ENCODE measurements around the gene GLRA1. TPM values are rescaled to one million over a fixed set of nuclear protein-coding genes. Genes with fewer than 3 reads are reported as not detected.

GLRA1 gene
- total RNA-seq, 1 experiment from 2014 or later, result not detected

DNA sequence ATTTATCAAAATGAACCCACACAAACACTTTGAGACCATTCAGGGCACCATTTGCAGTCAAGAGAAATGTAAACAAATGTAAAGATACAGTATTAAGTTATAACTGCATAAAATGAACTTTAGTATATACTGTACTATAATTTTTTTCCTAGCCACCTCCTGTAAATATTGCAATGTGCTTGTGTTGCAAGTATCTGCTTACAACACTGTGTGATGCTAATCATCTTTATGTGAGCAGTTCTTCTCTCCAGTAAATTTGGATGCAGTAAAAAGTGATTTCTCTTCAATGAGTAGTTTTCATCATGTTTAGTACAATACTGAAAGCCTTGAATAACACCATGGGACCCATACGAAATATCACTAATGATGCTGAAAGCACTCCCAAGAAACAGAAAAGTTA lies 143.4 kb downstream of the GLRA1 start:
- Histone ChIP-seq H3K4me1 (peaks cover 52% of the 10 kb centered on the region), H3K27me3 (replicated peaks; ENCODE audit: control insufficient read depth, insufficient read depth, low read length) (no peaks in the 10 kb centered on the region), H3K4me3 (ENCODE audit: low read depth, low read length) (no peak overlapping the region), H3K9me3 (no peaks in the 10 kb centered on the region), H3K36me3 (ENCODE audit: control insufficient read depth, insufficient read depth, low read length) (no peaks in the 10 kb centered on the region)
- CTCF ChIA-PET, result no interaction called here
- POLR2A ChIA-PET, result interaction anchor here (0.5 kb wide), 1 partner anchor 152 kb away, joined by 6 read pairs; no protein-coding TSS in a partner anchor
- peaks cover 40% of the 10 kb centered on the region for H3K36me3 Mint-ChIP-seq (ENCODE audit: insufficient read depth, unreplicated experiment)
- H3K9me3 Mint-ChIP-seq (ENCODE audit: unreplicated experiment), result no peaks in the 10 kb centered on the region
- no peak overlapping the region for H3K4me3 Mint-ChIP-seq (ENCODE audit: unreplicated experiment)
- TF ChIP-seq CTCF (IDR thresholded peaks at IDR 0.05; ENCODE audit: insufficient read depth in 1 of 2, low read depth in 1 of 2, low read length in 1 of 2, severe bottlenecking in 1 of 2, unreplicated experiment in 1 of 2), result no peak
- no peak for DNase-seq
- BruUV-seq (replicated peaks), result no TSS peak
- no peaks in the 10 kb centered on the region for H3K27me3 Mint-ChIP-seq (ENCODE audit: insufficient read depth, unreplicated experiment)
- peaks cover 40% of the 10 kb centered on the region for H3K4me1 Mint-ChIP-seq (ENCODE audit: low read depth, unreplicated experiment)
- H3K27ac Mint-ChIP-seq (ENCODE audit: unreplicated experiment), result no peak overlapping the region
- intact Hi-C loops (cut with micrococcal nuclease; ENCODE audit: unreplicated experiment), result no loop called here

- no peaks in the 10 kb centered on the region for H3K36me3 ChIP-seq (ENCODE audit: control insufficient read depth, insufficient read depth, low read length)
- ChIA-PET CTCF (no interaction called here), POLR2A (no interaction called here)
- peaks cover 43% of the 10 kb centered on the region for H3K4me1 Mint-ChIP-seq (ENCODE audit: low read depth, unreplicated experiment)
- peaks cover 52% of the 10 kb centered on the region for H3K4me1 ChIP-seq
- H3K27me3 ChIP-seq (replicated peaks; ENCODE audit: control insufficient read depth, insufficient read depth, low read length), result no peaks in the 10 kb centered on the region
- H3K27me3 Mint-ChIP-seq (ENCODE audit: insufficient read depth, unreplicated experiment), result no peaks in the 10 kb centered on the region
- intact Hi-C loops (cut with micrococcal nuclease; ENCODE audit: unreplicated experiment), result no loop called here
- no peaks in the 10 kb centered on the region for H3K9me3 ChIP-seq
- no peak overlapping the region for H3K4me3 ChIP-seq (ENCODE audit: low read depth, low read length)
- DNase-seq, result no peak
- TF ChIP-seq CTCF (IDR thresholded peaks at IDR 0.05; ENCODE audit: insufficient read depth in 1 of 2, low read depth in 1 of 2, low read length in 1 of 2, severe bottlenecking in 1 of 2, unreplicated experiment in 1 of 2), result no peak
- no peaks in the 10 kb centered on the region for H3K9me3 Mint-ChIP-seq (ENCODE audit: unreplicated experiment)
- peaks cover 47% of the 10 kb centered on the region for H3K36me3 Mint-ChIP-seq (ENCODE audit: insufficient read depth, unreplicated experiment)
- no peak overlapping the region for H3K27ac Mint-ChIP-seq (ENCODE audit: unreplicated experiment)
- no peak overlapping the region for H3K4me3 Mint-ChIP-seq (ENCODE audit: unreplicated experiment)
- no TSS peak for BruUV-seq (replicated peaks)
These were observed 144.3 kb downstream of the GLRA1 start for GRCh38 chr5:151780348-151780747.

DNA sequence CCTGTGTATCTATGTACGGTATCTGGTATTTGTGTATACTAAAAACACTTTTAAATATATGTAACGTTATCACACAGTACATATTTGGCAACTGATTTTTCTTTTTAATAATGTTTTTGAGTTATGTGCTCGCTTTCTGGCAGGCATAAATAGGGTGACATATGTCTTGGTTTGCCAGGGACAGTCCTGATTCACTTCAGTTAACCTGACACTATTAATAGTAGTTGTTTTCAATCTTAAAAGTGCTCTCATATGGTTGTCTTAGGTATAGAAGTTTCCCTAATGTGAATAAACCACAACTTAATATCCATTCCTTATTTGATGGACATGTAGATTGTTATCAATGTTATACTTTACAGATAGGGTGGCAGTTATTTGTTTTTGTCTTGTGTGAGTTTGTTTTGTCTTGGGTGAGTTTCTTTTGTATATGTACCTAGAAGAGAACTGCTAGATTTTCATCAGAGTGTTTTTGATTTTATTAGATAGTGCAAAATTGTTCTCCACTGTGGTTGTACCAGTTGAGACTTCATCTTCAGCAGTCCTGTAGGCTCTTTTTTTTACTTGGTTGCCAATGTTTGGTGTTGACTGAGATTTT lies 145.0 kb downstream of the GLRA1 start:
- Histone ChIP-seq H3K36me3 (ENCODE audit: control insufficient read depth, insufficient read depth, low read length) (no peaks in the 10 kb centered on the region), H3K9me3 (no peaks in the 10 kb centered on the region), H3K4me3 (ENCODE audit: low read depth, low read length) (no peak overlapping the region), H3K27me3 (replicated peaks; ENCODE audit: control insufficient read depth, insufficient read depth, low read length) (no peaks in the 10 kb centered on the region), H3K4me1 (peaks cover 52% of the 10 kb centered on the region)
- no peak for TF ChIP-seq CTCF (IDR thresholded peaks at IDR 0.05; ENCODE audit: insufficient read depth in 1 of 2, low read depth in 1 of 2, low read length in 1 of 2, severe bottlenecking in 1 of 2, unreplicated experiment in 1 of 2)
- Mint-ChIP-seq H3K4me3 (ENCODE audit: unreplicated experiment) (no peak overlapping the region), H3K4me1 (ENCODE audit: low read depth, unreplicated experiment) (peaks cover 44% of the 10 kb centered on the region), H3K27me3 (ENCODE audit: insufficient read depth, unreplicated experiment) (no peaks in the 10 kb centered on the region), H3K9me3 (ENCODE audit: unreplicated experiment) (no peaks in the 10 kb centered on the region), H3K27ac (ENCODE audit: unreplicated experiment) (no peak overlapping the region), H3K36me3 (ENCODE audit: insufficient read depth, unreplicated experiment) (peaks cover 55% of the 10 kb centered on the region)
- intact Hi-C loops (cut with micrococcal nuclease; ENCODE audit: unreplicated experiment), result no loop called here
- BruUV-seq (replicated peaks), result no TSS peak
- ChIA-PET CTCF (no interaction called here), POLR2A (no interaction called here)
- no peak for DNase-seq
